Subcutaneous abdominal adipose tissue (tissue), 5 donors: ENCODE results near the gene SCUBE2.
"Not testable (repeated sequence)": the region's sequence is repeated elsewhere in the genome, so short reads cannot be mapped to it uniquely, and the experiment has no call there.

ENCODE experiments used
- H3K27ac ChIP-seq: one replicate; pipeline ENCODE4 v1.7.0; 2013; ENCODE audit warnings: low read depth, mild to moderate bottlenecking, inconsistent platforms, low read length, moderate library complexity
- H3K27me3 ChIP-seq, 5 donors: one replicate each; pipeline ENCODE4 v1.7.0; 2013; ENCODE audit warnings: low read length in 5 of 5, inconsistent platforms in 1 of 5; ENCODE audit not compliant: control insufficient read depth in 5 of 5, insufficient read depth in 4 of 5
- H3K36me3 ChIP-seq, 5 donors: one replicate each; pipeline ENCODE4 v1.7.0; 2013; ENCODE audit warnings: low read length in 5 of 5; ENCODE audit not compliant: control insufficient read depth in 5 of 5, insufficient read depth in 5 of 5
- H3K4me1 ChIP-seq, 5 donors: one replicate each; pipeline ENCODE4 v1.7.0; 2013; ENCODE audit warnings: low read length in 5 of 5, mild to moderate bottlenecking in 3 of 5, moderate library complexity in 1 of 5; ENCODE audit not compliant: control insufficient read depth in 5 of 5, insufficient read depth in 5 of 5
- H3K4me3 ChIP-seq, 5 donors: one replicate each; pipeline ENCODE4 v1.7.0; 2013; ENCODE audit warnings: low read length in 5 of 5, low read depth in 1 of 5
- H3K9ac ChIP-seq, 5 donors: one replicate each; pipeline ENCODE4 v1.7.0; 2013; ENCODE audit warnings: low read length in 5 of 5, mild to moderate bottlenecking in 4 of 5, moderate library complexity in 3 of 5
- H3K9me3 ChIP-seq, 5 donors: one replicate each; pipeline ENCODE4 v1.7.0; 2013; ENCODE audit warnings: low read length in 5 of 5; ENCODE audit not compliant: control insufficient read depth in 5 of 5
- donor health status: healthy.
- donor health status: healthy.
- donor health status: healthy.
- donor health status: healthy.
- donor health status: healthy.

SCUBE2 gene

GRCh38 chr11:8985462-8985861 is 105.9 kb downstream of the SCUBE2 start:
- Histone ChIP-seq H3K4me1 (no peaks in the 10 kb centered on the region), H3K9ac (no peak overlapping the region), H3K9me3 (no peaks in the 10 kb centered on the region), H3K27me3 (no peaks in the 10 kb centered on the region), H3K36me3 (no peaks in the 10 kb centered on the region), H3K27ac (no peak overlapping the region), H3K4me3 (no peak overlapping the region)

GRCh38 chr11:8983552-8983951 is 107.8 kb downstream of the SCUBE2 start:
- Histone ChIP-seq H3K4me3 (no peak overlapping the region), H3K27me3 (no peaks in the 10 kb centered on the region), H3K4me1 (no peaks in the 10 kb centered on the region), H3K36me3 (no peaks in the 10 kb centered on the region), H3K9me3 (no peaks in the 10 kb centered on the region), H3K9ac (no peak overlapping the region), H3K27ac (no peak overlapping the region)

DNA sequence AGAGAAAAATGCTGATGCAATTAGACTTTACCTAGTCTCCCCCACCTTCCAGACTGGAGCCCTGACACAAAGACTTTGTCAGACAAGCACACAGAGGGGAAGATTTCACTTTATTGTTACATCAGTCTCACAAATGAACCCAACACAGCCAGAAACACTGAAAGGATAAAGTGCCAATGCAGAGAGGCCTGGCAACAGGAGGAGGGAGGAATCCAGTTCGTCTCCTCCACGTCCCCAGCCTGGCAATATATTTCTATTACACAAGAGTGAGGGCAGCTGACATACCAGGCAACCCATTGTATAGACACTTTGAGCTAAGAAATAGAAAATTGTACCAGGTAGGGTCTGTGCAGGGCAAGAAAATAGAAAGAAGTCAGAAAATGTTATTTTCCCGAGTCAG is 110.9 kb downstream of the SCUBE2 start:
- Histone ChIP-seq H3K4me3 (no peak overlapping the region), H3K9me3 (no peaks in the 10 kb centered on the region), H3K27ac (no peak overlapping the region), H3K4me1 (no peaks in the 10 kb centered on the region), H3K9ac (no peak overlapping the region), H3K36me3 (no peaks in the 10 kb centered on the region), H3K27me3 (no peaks in the 10 kb centered on the region)

DNA sequence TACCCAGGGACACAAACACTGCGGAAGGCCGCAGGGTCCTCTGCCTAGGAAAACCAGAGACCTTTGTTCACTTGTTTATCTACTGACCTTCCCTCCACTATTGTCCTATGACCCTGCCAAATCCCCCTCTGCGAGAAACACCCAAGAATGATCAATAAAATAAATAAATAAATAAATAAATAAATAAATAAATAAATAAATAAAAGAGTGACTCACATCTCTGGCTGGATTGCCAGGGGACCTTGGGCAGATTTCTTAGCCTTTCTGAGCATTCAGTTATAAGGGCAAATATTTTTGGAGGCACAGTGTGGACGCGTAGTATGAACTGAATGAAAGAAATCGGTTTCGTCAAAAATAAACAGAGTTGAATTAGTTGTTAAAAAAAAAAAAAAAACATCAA is 112.0 kb downstream of the SCUBE2 start:
- not testable (repeated sequence) for H3K36me3 ChIP-seq, H3K4me1 ChIP-seq, H3K27me3 ChIP-seq, H3K27ac ChIP-seq, H3K4me3 ChIP-seq, H3K9ac ChIP-seq, H3K9me3 ChIP-seq

- Histone ChIP-seq H3K27ac (no peak overlapping the region), H3K27me3 (no peaks in the 10 kb centered on the region), H3K9ac (no peak overlapping the region), H3K4me1 (no peaks in the 10 kb centered on the region), H3K36me3 (no peaks in the 10 kb centered on the region), H3K9me3 (no peaks in the 10 kb centered on the region), H3K4me3 (no peak overlapping the region)
These were observed 118.3 kb downstream of the SCUBE2 start for GRCh38 chr11:8973121-8973520.

DNA sequence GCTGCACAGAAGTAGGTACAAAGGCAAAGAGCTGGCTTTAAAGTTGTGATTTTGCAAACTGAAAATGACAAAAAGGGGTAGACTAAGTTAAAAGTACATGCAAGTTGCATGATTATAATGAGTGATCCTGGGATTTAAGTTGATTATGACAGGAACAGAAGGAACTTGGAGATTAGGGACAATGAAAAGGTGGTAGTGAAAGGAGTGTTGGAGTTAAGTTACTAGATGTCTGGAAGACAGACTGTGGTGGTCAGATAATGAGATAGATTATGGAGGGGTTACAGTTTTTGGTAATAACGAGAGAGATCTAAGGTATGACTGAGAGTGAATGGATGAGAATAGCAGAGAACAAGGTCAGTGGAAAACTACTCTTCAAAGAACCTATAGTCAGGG is 119.5 kb downstream of the SCUBE2 start:
- Histone ChIP-seq H3K27me3 (no peaks in the 10 kb centered on the region), H3K9me3 (no peaks in the 10 kb centered on the region), H3K4me3 (no peak overlapping the region), H3K27ac (no peak overlapping the region), H3K4me1 (no peaks in the 10 kb centered on the region), H3K36me3 (peaks cover 0 to 5% (median 0%) of the 10 kb centered on the region in 5 donors), H3K9ac (no peak overlapping the region)

- H3K36me3 ChIP-seq, result peaks cover 0 to 5% (median 0%) of the 10 kb centered on the region in 5 donors
- H3K27me3 ChIP-seq, result no peaks in the 10 kb centered on the region
- H3K4me3 ChIP-seq, result no peak overlapping the region
- H3K9ac ChIP-seq, result no peak overlapping the region
- no peaks in the 10 kb centered on the region for H3K4me1 ChIP-seq
- no peaks in the 10 kb centered on the region for H3K9me3 ChIP-seq
- no peak overlapping the region for H3K27ac ChIP-seq
These were observed 120.0 kb downstream of the SCUBE2 start for GRCh38 chr11:8971196-8971923.
